Measurements from ENCODE around the gene ADISSP.

DNA sequence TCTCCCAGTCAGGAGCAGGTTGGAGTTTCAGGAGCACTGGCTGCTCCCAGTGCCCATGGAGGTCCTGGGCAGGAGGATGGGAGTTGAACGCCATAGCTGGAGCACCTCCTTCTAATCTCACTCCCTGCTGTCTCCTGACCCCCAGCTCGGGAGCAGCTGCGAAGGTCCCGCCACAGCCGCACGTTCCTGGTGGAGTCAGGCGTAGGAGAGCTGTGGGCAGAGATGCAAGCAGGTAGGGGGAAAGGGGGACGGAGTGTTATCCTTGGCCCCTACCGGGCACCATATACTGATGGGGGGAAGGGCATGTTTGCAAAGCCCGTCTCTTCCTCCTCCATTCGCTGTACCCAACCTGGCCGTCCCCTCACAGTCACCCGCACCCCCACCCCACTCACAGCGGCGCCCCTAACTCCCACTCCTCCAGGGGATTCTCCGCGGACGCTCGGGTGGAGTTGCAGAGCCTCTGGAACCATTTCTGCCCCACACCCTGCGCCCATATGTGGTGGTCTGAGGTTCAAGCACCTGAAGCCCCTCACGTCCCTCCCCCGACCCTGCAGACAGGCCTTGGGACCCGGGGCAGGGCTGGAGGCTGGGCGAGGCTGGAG lies 18.4 kb downstream of the ADISSP start:
- TF ChIP-seq, protein P1, sequence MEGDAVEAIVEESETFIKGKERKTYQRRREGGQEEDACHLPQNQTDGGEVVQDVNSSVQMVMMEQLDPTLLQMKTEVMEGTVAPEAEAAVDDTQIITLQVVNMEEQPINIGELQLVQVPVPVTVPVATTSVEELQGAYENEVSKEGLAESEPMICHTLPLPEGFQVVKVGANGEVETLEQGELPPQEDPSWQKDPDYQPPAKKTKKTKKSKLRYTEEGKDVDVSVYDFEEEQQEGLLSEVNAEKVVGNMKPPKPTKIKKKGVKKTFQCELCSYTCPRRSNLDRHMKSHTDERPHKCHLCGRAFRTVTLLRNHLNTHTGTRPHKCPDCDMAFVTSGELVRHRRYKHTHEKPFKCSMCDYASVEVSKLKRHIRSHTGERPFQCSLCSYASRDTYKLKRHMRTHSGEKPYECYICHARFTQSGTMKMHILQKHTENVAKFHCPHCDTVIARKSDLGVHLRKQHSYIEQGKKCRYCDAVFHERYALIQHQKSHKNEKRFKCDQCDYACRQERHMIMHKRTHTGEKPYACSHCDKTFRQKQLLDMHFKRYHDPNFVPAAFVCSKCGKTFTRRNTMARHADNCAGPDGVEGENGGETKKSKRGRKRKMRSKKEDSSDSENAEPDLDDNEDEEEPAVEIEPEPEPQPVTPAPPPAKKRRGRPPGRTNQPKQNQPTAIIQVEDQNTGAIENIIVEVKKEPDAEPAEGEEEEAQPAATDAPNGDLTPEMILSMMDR (IDR thresholded peaks at IDR 0.05) = no peak
- TF ChIP-seq POLR2AphosphoS5 (IDR thresholded peaks at IDR 0.05) (no peak), EP300 (IDR thresholded peaks at IDR 0.05; ENCODE audit: low read depth) (no peak), POLR2A (IDR thresholded peaks at IDR 0.05) (no peak)
